Activated CD4-positive, alpha-beta T cell treated with anti-CD3 and anti-CD28 coated beads, Interleukin-10, Interleukin-2, amounts not matched to agents 100 ng/mL and 50 ng/mL, durations not matched to agents 16 hours and 8 hours (primary cell): ENCODE results near the gene NCOA7.
"Not testable (repeated sequence)": the region's sequence is repeated elsewhere in the genome, so short reads cannot be mapped to it uniquely, and the experiment has no call there.

Source experiments
- DNase-seq: peaks from one replicate; pipeline ENCODE4 v3.0.0-alpha.2; 2020

NCOA7 gene

GRCh38 chr6:125952764-125953501, 162.2 kb downstream of the NCOA7 start:
- peak; percentile 45 for DNase-seq

GRCh38 chr6:125953502-125953875, 162.7 kb downstream of the NCOA7 start:
- DNase-seq, result no peak

GRCh38 chr6:125954735-125955339, 164.1 kb downstream of the NCOA7 start:
- DNase-seq, result no peak

GRCh38 chr6:125955973-125956372, 165.2 kb downstream of the NCOA7 start:
- DNase-seq, result no peak

DNA sequence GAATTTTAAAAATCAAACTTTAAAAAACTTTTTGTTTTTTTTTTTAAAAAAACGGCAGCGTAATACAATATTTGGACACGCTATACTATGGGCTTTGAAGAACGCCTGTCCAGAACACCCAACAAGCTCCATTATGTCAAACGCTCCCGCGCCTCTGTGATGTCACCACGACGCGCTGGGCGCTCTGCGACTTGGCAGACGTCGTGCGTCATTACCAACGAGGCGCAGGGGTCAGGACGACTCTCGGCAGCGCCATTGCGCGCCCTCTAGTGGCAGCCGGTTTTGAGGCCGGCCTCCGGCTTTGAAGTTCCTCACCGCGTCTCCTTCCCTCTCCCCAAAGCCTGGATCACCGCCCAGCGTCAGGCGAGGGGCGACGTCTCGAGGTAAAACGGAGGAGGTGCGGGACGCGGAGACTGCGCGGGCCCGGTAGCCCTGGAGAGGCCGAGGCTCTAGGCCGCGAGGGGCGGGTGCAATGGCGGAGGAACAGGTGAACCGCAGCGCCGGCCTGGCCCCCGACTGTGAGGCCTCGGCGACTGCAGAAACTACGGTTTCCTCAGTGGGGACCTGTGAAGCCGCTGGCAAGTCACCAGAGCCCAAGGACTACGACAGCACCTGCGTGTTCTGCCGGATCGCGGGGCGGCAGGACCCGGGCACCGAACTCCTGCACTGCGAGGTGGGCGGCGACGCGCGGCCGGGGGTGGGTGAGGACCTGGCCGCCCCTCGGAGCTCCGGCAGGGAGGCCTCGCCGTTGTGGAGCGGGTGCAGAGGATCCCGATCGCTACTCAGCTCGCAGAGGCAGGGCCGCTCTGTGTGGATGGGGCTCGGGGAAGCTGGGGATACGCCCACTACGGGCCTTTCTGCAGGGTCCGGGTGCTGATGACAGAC, 166.0 kb downstream of the NCOA7 start, which contains the start of gene HINT3:
Gene HINT3, plus strand, starts transcription at position 265 of the 885 bp plus-strand sequence. Its CDS starts 208 bp downstream, at position 473.
- DNase-seq, result peak; percentile 98

- no peak for DNase-seq
Measured at GRCh38 chr6:125957391-125957693, 166.6 kb downstream of the NCOA7 start.

DNA sequence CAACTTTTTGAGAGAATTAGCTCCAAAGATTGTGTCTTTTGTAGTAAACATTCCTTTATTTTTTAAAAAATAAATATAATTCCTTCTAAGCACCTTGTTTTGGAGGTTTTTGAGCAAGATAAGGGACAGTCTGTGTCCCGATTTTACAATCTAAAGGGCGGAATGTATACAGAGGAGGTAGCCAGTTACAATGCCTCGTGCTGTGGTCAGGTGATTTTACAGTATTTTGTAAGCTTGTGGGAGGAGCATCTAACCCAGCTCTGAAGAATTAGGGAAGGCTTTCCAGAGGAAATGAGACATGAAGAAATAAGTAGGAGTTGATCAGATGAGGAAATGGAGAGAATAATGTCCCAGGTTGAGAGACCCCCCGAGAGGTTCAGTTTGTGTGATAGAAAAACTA, 167.1 kb downstream of the NCOA7 start:
- no peak for DNase-seq

GRCh38 chr6:125959041-125959440, 168.3 kb downstream of the NCOA7 start:
- no peak for DNase-seq

- DNase-seq, result no peak
Measured at GRCh38 chr6:125961117-125961516, 170.4 kb downstream of the NCOA7 start.

- DNase-seq, result no peak
Measured at GRCh38 chr6:125962900-125963497, 172.2 kb downstream of the NCOA7 start.

DNA sequence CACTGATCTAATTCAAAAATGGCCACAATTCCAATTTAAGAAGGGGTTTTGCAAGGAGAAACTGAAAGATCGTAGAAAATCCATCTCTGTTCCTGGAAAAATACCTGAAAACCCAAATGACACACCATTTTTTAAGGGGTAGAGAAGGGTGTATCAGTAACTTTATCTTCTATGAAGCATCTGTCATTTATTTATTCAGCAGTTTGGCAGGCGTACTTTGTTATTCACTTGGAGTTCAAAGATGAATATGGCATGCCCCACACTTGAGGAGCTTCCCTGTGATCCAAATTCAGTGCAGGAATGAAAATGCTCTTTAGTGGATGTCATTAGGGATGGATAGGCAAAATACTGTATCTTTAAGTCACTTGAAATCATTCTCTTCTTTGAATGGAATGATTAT, 173.1 kb downstream of the NCOA7 start:
- DNase-seq, result no peak

DNA sequence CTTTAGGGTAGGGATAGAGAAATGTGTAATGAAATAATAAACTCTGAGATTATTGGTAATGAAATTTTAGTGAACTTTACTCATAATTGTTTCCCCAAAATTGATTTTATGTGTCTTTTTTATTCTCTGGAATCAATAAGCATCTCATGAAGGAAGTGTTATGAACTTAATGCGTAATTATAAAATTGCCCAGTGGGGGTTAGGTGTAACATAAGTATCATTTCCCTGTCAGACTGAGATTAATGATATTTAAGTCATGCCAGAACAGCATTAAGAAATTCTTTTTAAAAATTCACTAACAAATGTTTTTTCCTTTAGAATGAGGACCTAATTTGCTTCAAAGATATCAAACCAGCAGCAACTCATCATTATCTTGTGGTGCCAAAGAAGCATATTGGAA, 175.8 kb downstream of the NCOA7 start:
- no peak for DNase-seq

DNA sequence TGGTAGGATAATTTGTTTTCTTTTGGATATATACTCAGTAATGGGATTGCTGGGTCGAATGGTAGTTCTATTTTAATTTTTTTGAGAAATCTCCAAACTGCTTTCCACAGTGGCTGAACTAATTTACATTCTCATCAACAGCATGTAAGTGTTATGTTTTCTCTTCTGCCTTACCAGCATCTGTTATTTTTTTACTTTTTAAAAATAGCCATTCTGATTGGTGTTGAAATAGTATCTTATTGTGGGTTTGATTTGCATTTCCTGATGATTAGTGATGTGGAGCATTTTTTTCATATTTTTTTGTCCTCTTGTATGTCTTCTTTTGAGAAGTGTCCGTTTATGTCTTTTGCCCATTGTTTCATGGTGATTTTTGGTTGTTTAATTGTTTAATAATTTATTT, 177.7 kb downstream of the NCOA7 start:
- DNase-seq, result no peak

- no peak for DNase-seq
Measured at GRCh38 chr6:125970760-125971159, 180.0 kb downstream of the NCOA7 start.

- not testable (repeated sequence) for DNase-seq
Measured at GRCh38 chr6:125972478-125972877, 181.7 kb downstream of the NCOA7 start.

DNA sequence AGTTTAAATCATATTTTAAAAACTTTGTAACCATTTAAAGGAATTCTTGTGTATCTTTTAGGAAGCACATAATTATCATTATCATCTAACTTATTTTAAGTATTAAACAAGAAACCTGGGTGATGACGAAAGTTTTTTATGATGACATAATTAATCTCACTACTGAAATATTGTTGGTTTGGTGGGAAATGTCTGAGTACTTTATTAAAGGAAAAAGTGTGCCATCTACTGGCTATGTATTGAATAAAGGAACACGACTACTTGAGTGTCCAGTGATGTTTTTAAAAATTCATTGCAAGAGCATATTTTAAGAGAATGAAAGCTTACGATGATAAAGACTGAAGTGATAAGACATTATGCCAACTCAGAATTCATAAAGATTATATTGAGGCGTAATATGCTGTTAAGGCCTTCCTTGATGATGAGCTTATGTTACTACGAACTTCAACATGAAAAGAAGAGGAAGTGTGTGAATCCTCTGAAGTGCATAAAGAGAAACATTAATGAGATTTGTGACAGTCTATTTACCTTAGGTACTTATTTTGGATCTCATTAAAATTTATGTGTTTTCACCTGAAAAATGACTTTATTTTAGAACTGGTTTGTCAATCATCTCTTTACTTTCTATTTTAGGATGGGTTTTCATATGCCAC, 183.6 kb downstream of the NCOA7 start:
- DNase-seq, result peak; percentile 58

DNA sequence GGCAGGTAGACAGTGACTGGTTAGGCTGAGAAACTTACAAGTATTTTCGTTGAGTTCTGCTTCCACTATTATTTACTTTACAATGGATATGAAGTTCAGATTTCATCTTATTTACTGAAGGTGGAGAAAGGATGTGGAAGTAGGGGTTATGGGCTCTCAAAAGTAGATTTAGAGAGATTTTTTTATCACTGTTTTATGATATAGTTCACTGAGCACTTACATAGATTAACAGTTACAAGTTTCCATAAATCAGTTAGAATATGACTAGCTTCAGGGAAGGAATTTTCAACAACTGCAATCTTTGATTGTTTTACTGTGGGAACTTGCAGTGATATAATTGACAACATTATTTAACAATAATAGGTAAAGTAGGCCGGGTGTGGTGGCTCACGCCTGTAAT, 188.3 kb downstream of the NCOA7 start:
- no peak for DNase-seq
